Astrocyte (in vitro differentiated cells and primary cell): ENCODE results near the gene GRB10. TPM values are rescaled to one million over a fixed set of nuclear protein-coding genes. Genes with fewer than 3 reads are reported as not detected.

Source experiments
- DNase-seq: peaks from one replicate; pipeline ENCODE4 v3.0.0-alpha.2; 2010; ENCODE audit warnings: low read depth
- FAIRE-seq: peaks from 2 replicates; lab custom pipeline; 2011; peaks lifted over from hg19 to GRCh38; lab: Jason Lieb, UNC
- H2AFZ ChIP-seq: 2 replicates; pipeline ENCODE4 v1.6.0; 2012; ENCODE audit warnings: low read depth, low read length, inconsistent platforms
- H3K27ac ChIP-seq: 2 replicates; pipeline ENCODE4 v1.5.1; 2011; ENCODE audit warnings: low read depth, low read length, inconsistent platforms
- H3K27me3 ChIP-seq: 2 replicates; pipeline ENCODE4 v1.6.0; 2011; ENCODE audit warnings: low read length, inconsistent platforms; ENCODE audit not compliant: insufficient read depth
- H3K36me3 ChIP-seq: 2 replicates; pipeline ENCODE4 v1.5.1; 2011; ENCODE audit warnings: low read length, inconsistent platforms; ENCODE audit not compliant: insufficient read depth
- H3K4me1 ChIP-seq: 2 replicates; pipeline ENCODE4 v1.5.1; 2011; ENCODE audit warnings: low read length, inconsistent platforms; ENCODE audit not compliant: insufficient read depth
- H3K4me2 ChIP-seq: 2 replicates; pipeline ENCODE4 v1.6.0; 2012; ENCODE audit warnings: low read length, inconsistent platforms
- H3K4me3 ChIP-seq: 2 replicates; pipeline ENCODE4 v1.5.1; 2011; ENCODE audit warnings: low read depth, mild to moderate bottlenecking, low read length, inconsistent platforms; ENCODE audit not compliant: insufficient read depth
- H3K79me2 ChIP-seq: 2 replicates; pipeline ENCODE4 v1.6.0; 2012; ENCODE audit warnings: mild to moderate bottlenecking, low read length, inconsistent platforms; ENCODE audit not compliant: insufficient read depth
- H3K9ac ChIP-seq: 2 replicates; pipeline ENCODE4 v1.6.0; 2012; ENCODE audit warnings: mild to moderate bottlenecking, low read length, inconsistent platforms
- H3K9me3 ChIP-seq: 2 replicates; pipeline ENCODE4 v1.5.1; 2012; ENCODE audit warnings: low read depth, mild to moderate bottlenecking, low read length, inconsistent platforms; ENCODE audit not compliant: insufficient read depth
- H4K20me1 ChIP-seq: 2 replicates; pipeline ENCODE4 v1.6.0; 2012; ENCODE audit warnings: low read length, inconsistent platforms; ENCODE audit not compliant: insufficient read depth
- H3K27ac Mint-ChIP-seq: one replicate; pipeline ENCODE4 v1.8.0; 2021; ENCODE audit warnings: mild to moderate bottlenecking, mixed read lengths; ENCODE audit not compliant: unreplicated experiment
- H3K27me3 Mint-ChIP-seq: one replicate; pipeline ENCODE4 v1.8.0; 2021; ENCODE audit warnings: low read depth, mixed read lengths; ENCODE audit not compliant: unreplicated experiment
- H3K36me3 Mint-ChIP-seq: one replicate; pipeline ENCODE4 v1.8.0; 2021; ENCODE audit warnings: low read depth, mixed read lengths; ENCODE audit not compliant: unreplicated experiment
- H3K4me1 Mint-ChIP-seq: one replicate; pipeline ENCODE4 v1.8.0; 2021; ENCODE audit warnings: low read depth, mixed read lengths; ENCODE audit not compliant: unreplicated experiment
- H3K4me3 Mint-ChIP-seq: one replicate; pipeline ENCODE4 v1.8.0; 2021; ENCODE audit warnings: mild to moderate bottlenecking, moderate library complexity, mixed read lengths; ENCODE audit not compliant: unreplicated experiment
- H3K9me3 Mint-ChIP-seq: one replicate; pipeline ENCODE4 v1.8.0; 2021; ENCODE audit warnings: mild to moderate bottlenecking, mixed read lengths; ENCODE audit not compliant: unreplicated experiment
- EZH2 ChIP-seq: IDR thresholded peaks from 2 replicates; pipeline ENCODE4 v1.6.1; 2012; ENCODE audit warnings: mild to moderate bottlenecking, low read length, inconsistent platforms; ENCODE audit not compliant: insufficient read depth
- total RNA-seq: library from RNA; stranded (reverse); gene quantifications from 2 replicates; pipeline ENCODE4 v1.2.1, GENCODE V29; 2021
- TF ChIP-seq, protein P1 (sequence below): IDR thresholded peaks from 2 replicates; pipeline ENCODE4 v1.5.1; 2011; ENCODE audit warnings: low read depth, mild to moderate bottlenecking, inconsistent platforms, low read length, moderate library complexity; ENCODE audit not compliant: insufficient read depth

GRB10 gene
- total RNA-seq, 1 donor from 2014 or later, result 81.9 TPM

DNA sequence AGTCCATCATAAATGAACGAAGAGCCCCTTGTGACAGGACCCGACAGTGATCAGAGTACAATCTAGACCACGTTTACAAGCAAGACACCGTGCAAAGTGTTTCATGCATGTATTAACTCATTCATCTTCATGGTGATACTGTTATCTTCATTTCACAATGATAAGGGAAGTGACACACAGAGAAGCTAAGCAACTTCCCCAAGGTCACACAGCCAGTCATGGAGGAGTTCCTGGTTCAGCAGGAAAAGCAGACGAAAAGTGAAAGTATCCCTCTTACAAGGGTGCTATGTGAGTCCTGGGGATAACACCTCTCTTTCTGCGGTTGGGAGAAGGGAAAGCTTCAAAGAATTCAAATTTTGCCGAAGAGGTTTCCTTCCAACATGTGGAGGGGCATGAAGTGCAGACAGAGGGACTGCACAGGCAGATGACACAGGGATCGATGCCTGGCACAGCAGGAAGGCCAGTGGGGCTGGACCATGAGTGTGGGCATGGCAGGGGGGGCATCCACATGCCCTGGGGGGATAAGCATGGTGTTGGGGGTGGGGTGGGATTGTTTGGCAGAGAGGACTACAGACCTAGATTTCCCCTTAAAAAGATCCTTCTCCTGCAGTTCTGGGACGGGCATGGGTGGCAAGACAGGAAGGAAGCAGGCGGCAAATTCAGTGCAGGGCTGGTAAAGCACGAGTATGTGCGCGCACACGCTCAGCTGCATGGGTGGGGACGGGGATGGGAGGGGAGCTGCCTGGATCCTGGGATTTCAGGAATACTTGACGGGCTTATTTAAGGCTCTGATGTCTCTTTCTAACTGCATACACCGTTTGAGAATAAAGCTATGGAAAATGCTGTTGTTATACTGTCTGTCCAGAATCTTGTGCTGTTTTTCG lies 184.0 kb downstream of the GRB10 start:
- DNase-seq (no peak), FAIRE-seq (no peak)
- TF ChIP-seq, protein P1, sequence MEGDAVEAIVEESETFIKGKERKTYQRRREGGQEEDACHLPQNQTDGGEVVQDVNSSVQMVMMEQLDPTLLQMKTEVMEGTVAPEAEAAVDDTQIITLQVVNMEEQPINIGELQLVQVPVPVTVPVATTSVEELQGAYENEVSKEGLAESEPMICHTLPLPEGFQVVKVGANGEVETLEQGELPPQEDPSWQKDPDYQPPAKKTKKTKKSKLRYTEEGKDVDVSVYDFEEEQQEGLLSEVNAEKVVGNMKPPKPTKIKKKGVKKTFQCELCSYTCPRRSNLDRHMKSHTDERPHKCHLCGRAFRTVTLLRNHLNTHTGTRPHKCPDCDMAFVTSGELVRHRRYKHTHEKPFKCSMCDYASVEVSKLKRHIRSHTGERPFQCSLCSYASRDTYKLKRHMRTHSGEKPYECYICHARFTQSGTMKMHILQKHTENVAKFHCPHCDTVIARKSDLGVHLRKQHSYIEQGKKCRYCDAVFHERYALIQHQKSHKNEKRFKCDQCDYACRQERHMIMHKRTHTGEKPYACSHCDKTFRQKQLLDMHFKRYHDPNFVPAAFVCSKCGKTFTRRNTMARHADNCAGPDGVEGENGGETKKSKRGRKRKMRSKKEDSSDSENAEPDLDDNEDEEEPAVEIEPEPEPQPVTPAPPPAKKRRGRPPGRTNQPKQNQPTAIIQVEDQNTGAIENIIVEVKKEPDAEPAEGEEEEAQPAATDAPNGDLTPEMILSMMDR, result no peak
- no peak for TF ChIP-seq EZH2
- H3K79me2 ChIP-seq, result no peaks in the 10 kb centered on the region
- Mint-ChIP-seq H3K36me3 (peaks cover 36% of the 10 kb centered on the region), H3K27ac (no peak overlapping the region), H3K4me1 (no peaks in the 10 kb centered on the region), H3K4me3 (no peak overlapping the region), H3K9me3 (no peaks in the 10 kb centered on the region), H3K27me3 (no peaks in the 10 kb centered on the region)
- no peaks in the 10 kb centered on the region for H3K9me3 ChIP-seq
- peaks cover 31% of the 10 kb centered on the region for H3K36me3 ChIP-seq
- no peak overlapping the region for H3K4me3 ChIP-seq
- H2AFZ ChIP-seq, result no peak overlapping the region
- no peaks in the 10 kb centered on the region for H3K4me1 ChIP-seq
- H3K4me2 ChIP-seq, result no peak overlapping the region
- H3K27ac ChIP-seq, result no peak overlapping the region
- no peak overlapping the region for H3K9ac ChIP-seq
- H3K27me3 ChIP-seq, result no peaks in the 10 kb centered on the region
- peaks cover 45% of the 10 kb centered on the region for H4K20me1 ChIP-seq

- H3K27ac ChIP-seq, result no peak overlapping the region
- Mint-ChIP-seq H3K4me3 (no peak overlapping the region), H3K4me1 (peaks cover 3% of the 10 kb centered on the region), H3K27me3 (no peaks in the 10 kb centered on the region), H3K27ac (no peak overlapping the region), H3K9me3 (no peaks in the 10 kb centered on the region), H3K36me3 (peaks cover 39% of the 10 kb centered on the region)
- TF ChIP-seq, protein P1, result no peak
- TF ChIP-seq EZH2, result no peak
- peaks cover 32% of the 10 kb centered on the region for H3K36me3 ChIP-seq
- no peak overlapping the region for H2AFZ ChIP-seq
- no peaks in the 10 kb centered on the region for H3K9me3 ChIP-seq
- no peak overlapping the region for H3K9ac ChIP-seq
- DNase-seq (no peak), FAIRE-seq (no peak)
- no peaks in the 10 kb centered on the region for H3K27me3 ChIP-seq
- H3K79me2 ChIP-seq, result no peaks in the 10 kb centered on the region
- no peak overlapping the region for H3K4me3 ChIP-seq
- no peak overlapping the region for H3K4me2 ChIP-seq
- H4K20me1 ChIP-seq, result peaks cover 33% of the 10 kb centered on the region
- H3K4me1 ChIP-seq, result no peaks in the 10 kb centered on the region
These were observed 186.2 kb downstream of the GRB10 start for GRCh38 chr7:50596484-50596883.
